ENCODE data around the gene CLDN7.

CLDN7 gene

DNA sequence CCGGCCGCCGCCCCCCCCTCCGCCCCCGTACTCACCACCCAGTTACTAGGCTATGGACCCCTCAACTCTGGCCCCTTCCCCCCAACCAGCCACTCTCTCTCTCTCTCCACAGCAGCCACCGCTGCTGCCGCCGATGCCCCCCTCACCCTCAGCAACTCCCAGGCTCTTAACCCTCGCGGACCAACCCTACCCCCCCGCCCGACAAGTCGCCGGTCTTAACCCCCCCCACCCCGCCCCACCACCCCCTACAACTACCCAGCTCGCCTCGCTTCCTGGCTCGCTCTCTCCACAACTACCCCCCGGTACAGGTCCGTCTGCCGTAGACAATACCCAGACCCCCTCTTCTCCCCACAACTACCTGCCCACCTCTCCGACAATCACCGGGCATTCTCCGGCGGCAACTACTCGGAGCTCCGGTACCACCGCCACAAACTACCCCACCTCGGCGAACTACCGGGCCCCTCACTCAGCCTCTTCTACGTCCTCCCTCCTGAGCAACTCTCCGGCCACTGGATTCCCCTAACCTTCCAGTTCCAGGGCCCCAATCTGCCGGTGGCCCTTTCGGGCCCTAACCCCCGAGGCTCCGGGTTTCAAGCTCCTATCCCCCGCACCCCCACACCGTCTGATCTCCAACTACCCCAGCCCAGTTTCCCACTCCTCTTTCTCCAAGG lies 23.7 kb downstream of the CLDN7 start:
- DNase-seq (ENCODE audit: low read depth, low spot score) = no peak
- H3K27me3 ChIP-seq (ENCODE audit: insufficient read depth, insufficient read length) = no peaks in the 10 kb centered on the region
- TF ChIP-seq ZNF274 (IDR thresholded peaks at IDR 0.05; ENCODE audit: low read depth, low read length) (no peak), YY1 (IDR thresholded peaks at IDR 0.05; ENCODE audit: insufficient read depth, insufficient read length) (no peak), SUZ12 (IDR thresholded peaks at IDR 0.05; ENCODE audit: extremely low read depth, insufficient read depth, insufficient read length) (no peak)
- peaks cover 42% of the 10 kb centered on the region for H3K36me3 ChIP-seq (ENCODE audit: insufficient read depth, insufficient read length, low read length)
- H3K4me1 ChIP-seq (ENCODE audit: insufficient read depth, insufficient read length) = peaks cover 9% of the 10 kb centered on the region
- peak overlapping the region; percentile 98 for H3K9ac ChIP-seq (ENCODE audit: insufficient read length, low read depth)
- H3K4me3 ChIP-seq (ENCODE audit: insufficient read length, low read depth) = peak overlapping the region; percentile 86
- H3K9me3 ChIP-seq (ENCODE audit: insufficient read depth, low read length) = no peaks in the 10 kb centered on the region

GRCh38 chr17:7237761-7238419 lies 24.4 kb downstream of the CLDN7 start:
- H3K27me3 ChIP-seq (ENCODE audit: insufficient read depth, insufficient read length) = no peaks in the 10 kb centered on the region
- no peaks in the 10 kb centered on the region for H3K9me3 ChIP-seq (ENCODE audit: insufficient read depth, low read length)
- TF ChIP-seq YY1 (IDR thresholded peaks at IDR 0.05; ENCODE audit: insufficient read depth, insufficient read length) (no peak), ZNF274 (IDR thresholded peaks at IDR 0.05; ENCODE audit: low read depth, low read length) (no peak), SUZ12 (IDR thresholded peaks at IDR 0.05; ENCODE audit: extremely low read depth, insufficient read depth, insufficient read length) (no peak)
- peaks cover 42% of the 10 kb centered on the region for H3K36me3 ChIP-seq (ENCODE audit: insufficient read depth, insufficient read length, low read length)
- peak overlapping the region; percentile 86 for H3K9ac ChIP-seq (ENCODE audit: insufficient read length, low read depth)
- peak overlapping the region; percentile 86 for H3K4me3 ChIP-seq (ENCODE audit: insufficient read length, low read depth)
- DNase-seq (ENCODE audit: low read depth, low spot score) = no peak
- peaks cover 9% of the 10 kb centered on the region for H3K4me1 ChIP-seq (ENCODE audit: insufficient read depth, insufficient read length)

DNA sequence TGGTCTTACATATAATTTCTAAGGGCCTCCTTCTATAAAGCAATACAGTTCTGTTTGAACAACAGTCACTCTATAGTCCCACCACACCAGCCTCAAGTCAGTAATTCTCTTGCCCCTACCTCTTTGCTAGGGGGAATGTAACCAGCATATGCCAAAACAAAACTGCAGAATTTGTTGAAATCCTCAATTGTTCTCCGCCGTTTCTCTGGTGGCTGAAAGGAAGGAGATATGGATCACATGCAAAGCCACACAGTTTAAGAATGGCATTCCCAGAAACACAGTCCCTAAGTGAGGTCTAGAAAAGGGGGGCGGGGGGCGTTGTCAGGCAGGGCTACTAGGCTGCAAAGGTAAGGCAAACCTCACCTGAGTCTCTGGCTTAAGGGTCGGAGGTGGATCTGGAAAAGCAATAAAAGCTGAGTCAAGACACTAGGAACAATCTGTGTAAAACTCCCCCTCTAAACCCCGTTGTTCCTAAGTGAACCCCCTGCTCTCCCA lies 25.0 kb downstream of the CLDN7 start:
- H3K27me3 ChIP-seq (ENCODE audit: insufficient read depth, insufficient read length) = no peaks in the 10 kb centered on the region
- H3K9ac ChIP-seq (ENCODE audit: insufficient read length, low read depth) = peak overlapping the region; percentile 80
- DNase-seq (ENCODE audit: low read depth, low spot score) = no peak
- H3K36me3 ChIP-seq (ENCODE audit: insufficient read depth, insufficient read length, low read length) = peaks cover 42% of the 10 kb centered on the region
- no peaks in the 10 kb centered on the region for H3K9me3 ChIP-seq (ENCODE audit: insufficient read depth, low read length)
- no peak for TF ChIP-seq SUZ12 (IDR thresholded peaks at IDR 0.05; ENCODE audit: extremely low read depth, insufficient read depth, insufficient read length)
- no peak for TF ChIP-seq ZNF274 (IDR thresholded peaks at IDR 0.05; ENCODE audit: low read depth, low read length)
- TF ChIP-seq YY1 (IDR thresholded peaks at IDR 0.05; ENCODE audit: insufficient read depth, insufficient read length) = no peak
- peak overlapping the region; percentile 86 for H3K4me3 ChIP-seq (ENCODE audit: insufficient read length, low read depth)
- peaks cover 10% of the 10 kb centered on the region for H3K4me1 ChIP-seq (ENCODE audit: insufficient read depth, insufficient read length)

DNA sequence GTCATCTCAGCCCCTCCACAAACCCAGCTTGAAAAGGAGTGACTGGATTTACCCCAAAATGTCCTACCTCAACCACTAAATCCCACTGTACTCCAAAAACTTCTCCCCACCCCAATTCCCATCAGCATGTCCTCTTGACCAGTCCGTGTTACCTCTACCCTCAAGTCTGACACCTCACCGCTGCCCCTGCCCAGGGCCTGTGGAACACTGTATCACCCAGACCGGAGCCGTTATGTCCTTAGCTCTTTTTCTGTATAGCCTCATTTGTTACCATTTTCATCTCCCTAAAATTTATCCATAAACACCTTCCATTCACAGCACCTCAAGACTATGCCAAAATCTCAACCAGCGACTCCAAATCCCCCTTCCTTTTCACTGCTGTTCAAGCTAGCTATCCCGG lies 25.5 kb downstream of the CLDN7 start:
- no peak overlapping the region for H3K4me3 ChIP-seq (ENCODE audit: insufficient read length, low read depth)
- no peak overlapping the region for H3K9ac ChIP-seq (ENCODE audit: insufficient read length, low read depth)
- H3K4me1 ChIP-seq (ENCODE audit: insufficient read depth, insufficient read length) = peaks cover 12% of the 10 kb centered on the region
- H3K9me3 ChIP-seq (ENCODE audit: insufficient read depth, low read length) = no peaks in the 10 kb centered on the region
- peaks cover 43% of the 10 kb centered on the region for H3K36me3 ChIP-seq (ENCODE audit: insufficient read depth, insufficient read length, low read length)
- TF ChIP-seq ZNF274 (IDR thresholded peaks at IDR 0.05; ENCODE audit: low read depth, low read length) = no peak
- TF ChIP-seq YY1 (IDR thresholded peaks at IDR 0.05; ENCODE audit: insufficient read depth, insufficient read length) = no peak
- no peak for TF ChIP-seq SUZ12 (IDR thresholded peaks at IDR 0.05; ENCODE audit: extremely low read depth, insufficient read depth, insufficient read length)
- H3K27me3 ChIP-seq (ENCODE audit: insufficient read depth, insufficient read length) = no peaks in the 10 kb centered on the region
- no peak for DNase-seq (ENCODE audit: low read depth, low spot score)

DNA sequence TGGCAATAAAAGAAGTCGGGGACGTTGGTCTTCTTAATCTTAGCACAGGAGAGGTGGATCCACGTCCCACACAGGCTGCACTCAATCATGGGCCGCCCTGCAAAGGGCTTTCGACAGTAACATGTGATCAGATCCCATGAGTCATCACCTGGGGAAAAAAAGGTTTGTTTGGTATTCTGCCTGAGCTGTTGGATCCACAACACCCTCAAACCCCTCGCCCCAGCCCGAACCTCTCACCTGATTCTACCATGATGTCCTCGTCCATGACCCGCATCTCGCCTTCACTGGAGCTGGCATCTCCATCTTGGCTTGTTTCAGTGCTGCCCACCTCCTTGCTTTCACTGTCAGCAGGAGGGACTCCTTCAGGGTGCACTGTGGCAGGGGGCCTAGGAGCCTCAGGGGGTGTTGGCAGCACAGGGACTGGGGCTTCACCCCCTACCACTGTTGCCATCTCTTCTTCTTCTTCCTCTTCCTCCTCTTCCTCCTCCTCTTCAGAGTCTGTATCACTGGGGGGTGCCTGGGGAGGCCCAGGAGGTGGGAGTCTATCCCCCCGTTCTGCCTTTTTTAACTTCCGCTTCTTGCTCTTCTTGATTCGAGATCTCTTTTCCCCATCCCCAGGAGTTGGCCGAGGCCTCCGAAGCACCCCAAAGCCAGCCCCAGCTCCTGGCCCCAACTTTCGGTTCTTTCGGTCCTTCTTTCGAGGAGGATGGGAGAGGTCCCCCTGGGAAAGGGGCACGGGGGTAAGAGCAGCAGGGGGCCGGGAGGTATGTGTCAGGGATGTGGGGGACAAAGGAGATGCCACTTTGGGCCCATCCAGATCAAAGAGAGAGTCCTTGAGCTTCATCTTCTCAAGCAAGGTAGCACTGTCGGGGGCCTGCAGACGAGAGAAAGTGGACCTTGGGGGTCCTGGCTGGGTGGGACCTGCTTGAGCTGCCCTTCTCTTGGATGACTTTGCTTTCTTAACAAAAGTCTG lies 26.3 kb downstream of the CLDN7 start:
- TF ChIP-seq SUZ12 (IDR thresholded peaks at IDR 0.05; ENCODE audit: extremely low read depth, insufficient read depth, insufficient read length) = no peak
- no peak for TF ChIP-seq YY1 (IDR thresholded peaks at IDR 0.05; ENCODE audit: insufficient read depth, insufficient read length)
- TF ChIP-seq ZNF274 (IDR thresholded peaks at IDR 0.05; ENCODE audit: low read depth, low read length) = no peak
- peaks cover 42% of the 10 kb centered on the region for H3K36me3 ChIP-seq (ENCODE audit: insufficient read depth, insufficient read length, low read length)
- no peaks in the 10 kb centered on the region for H3K27me3 ChIP-seq (ENCODE audit: insufficient read depth, insufficient read length)
- H3K9ac ChIP-seq (ENCODE audit: insufficient read length, low read depth) = peak overlapping the region; percentile 13
- H3K4me1 ChIP-seq (ENCODE audit: insufficient read depth, insufficient read length) = peaks cover 12% of the 10 kb centered on the region
- no peaks in the 10 kb centered on the region for H3K9me3 ChIP-seq (ENCODE audit: insufficient read depth, low read length)
- no peak for DNase-seq (ENCODE audit: low read depth, low spot score)
- no peak overlapping the region for H3K4me3 ChIP-seq (ENCODE audit: insufficient read length, low read depth)

DNA sequence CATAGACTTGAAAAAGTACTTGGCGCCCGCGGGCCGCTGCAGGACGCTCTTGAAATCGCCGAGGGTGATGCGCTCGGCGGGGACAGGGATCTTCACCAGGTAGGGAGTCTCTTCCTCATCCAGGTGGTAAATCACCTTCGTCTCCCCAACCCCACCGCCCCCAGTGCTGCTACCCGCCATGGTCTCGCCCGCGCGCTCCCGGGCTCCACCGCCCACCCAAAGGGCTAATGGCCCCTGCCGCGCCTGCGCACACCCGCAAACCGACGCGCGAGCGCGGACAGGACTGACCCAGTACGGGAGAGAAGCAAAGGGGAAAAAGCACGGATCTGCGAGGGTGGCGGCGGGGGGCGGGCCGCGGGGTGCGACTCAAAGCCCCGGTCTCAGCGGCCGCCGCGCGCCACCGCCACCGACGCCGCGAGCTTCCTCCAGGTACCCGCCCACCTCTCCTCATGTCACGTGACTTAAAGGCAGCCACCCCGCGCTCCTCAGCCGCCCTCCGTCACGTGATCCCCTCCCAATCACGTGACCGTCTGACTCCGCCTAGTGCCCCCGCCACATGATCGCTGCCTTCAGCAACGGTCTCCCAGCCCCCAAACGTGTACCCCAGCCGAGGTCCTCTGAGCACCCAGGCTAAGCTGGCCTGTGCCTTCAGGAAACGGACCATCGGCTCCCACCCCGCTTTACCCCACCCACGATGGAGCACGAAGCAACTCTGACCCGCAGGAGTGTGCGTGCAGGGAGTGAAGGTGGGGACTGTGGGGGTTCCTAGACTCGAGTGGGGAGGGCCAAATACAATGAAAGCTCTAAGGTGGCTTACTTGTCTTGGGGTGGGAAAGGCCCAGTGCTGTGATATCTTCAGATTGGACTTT lies 28.0 kb downstream of the CLDN7 start, which contains the start of gene DVL2:
Gene DVL2, minus strand, starts transcription at position 435 of the 869 bp plus-strand sequence. Its CDS starts 255 bp downstream, at position 180.
- H3K4me1 ChIP-seq (ENCODE audit: insufficient read depth, insufficient read length) = peaks cover 10% of the 10 kb centered on the region
- no peaks in the 10 kb centered on the region for H3K27me3 ChIP-seq (ENCODE audit: insufficient read depth, insufficient read length)
- H3K4me3 ChIP-seq (ENCODE audit: insufficient read length, low read depth) = peak within 1 kb of the TSS; percentile 71
- no peaks in the 10 kb centered on the region for H3K9me3 ChIP-seq (ENCODE audit: insufficient read depth, low read length)
- no peak for TF ChIP-seq ZNF274 (IDR thresholded peaks at IDR 0.05; ENCODE audit: low read depth, low read length)
- TF ChIP-seq SUZ12 (IDR thresholded peaks at IDR 0.05; ENCODE audit: extremely low read depth, insufficient read depth, insufficient read length) = no peak
- TF ChIP-seq YY1 (IDR thresholded peaks at IDR 0.05; ENCODE audit: insufficient read depth, insufficient read length) = no peak
- peak; percentile 80 for DNase-seq (ENCODE audit: low read depth, low spot score)
- peak within 1 kb of the TSS; percentile 79 for H3K9ac ChIP-seq (ENCODE audit: insufficient read length, low read depth)
- H3K36me3 ChIP-seq (ENCODE audit: insufficient read depth, insufficient read length, low read length) = peaks cover 49% of the 10 kb centered on the region
